Liver (tissue), 3 donors: Measurements from ENCODE around the gene PPM1L.

Experiments
- CTCF ChIP-seq: fragments of 150-350 bp; IDR thresholded peaks from 2 replicates; pipeline ENCODE4 v1.5.1; 2017; ENCODE audit warnings: improper control_type of control experiment, low read depth, low read length; ENCODE audit not compliant: missing input control
- RAD21 ChIP-seq, 2 donors: IDR thresholded peaks; 2 replicates each; pipeline ENCODE4 v1.6.1; 2016; ENCODE audit warnings: antibody characterized with exemption in 2 of 2, mild to moderate bottlenecking in 2 of 2
- TF ChIP-seq, protein P1 (sequence below): IDR thresholded peaks from 2 replicates; pipeline ENCODE4 v1.6.1; 2016; ENCODE audit warnings: antibody characterized with exemption
- donor health status: healthy.
- donor health status: healthy.

DNA sequence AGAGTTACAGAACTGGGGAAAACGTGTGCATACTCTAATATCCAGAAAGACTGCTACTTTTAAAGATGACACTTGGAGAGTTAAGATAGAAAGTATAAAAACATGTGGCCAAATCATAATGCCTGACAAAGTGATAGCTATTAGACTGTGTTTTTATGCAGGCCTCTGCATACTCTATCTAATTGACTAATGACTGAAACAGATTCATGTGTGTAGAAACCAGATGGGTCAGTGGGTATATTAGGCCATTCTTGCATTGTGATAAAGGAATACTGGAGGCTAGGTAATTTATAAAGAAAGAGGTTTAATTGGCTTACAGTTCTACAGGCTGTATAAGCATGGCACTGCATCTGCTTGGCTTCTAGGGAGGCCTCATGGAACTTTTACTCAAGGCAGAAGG lies 71.5 kb downstream of the PPM1L start:
- no peak for TF ChIP-seq CTCF
- TF ChIP-seq, protein P1, sequence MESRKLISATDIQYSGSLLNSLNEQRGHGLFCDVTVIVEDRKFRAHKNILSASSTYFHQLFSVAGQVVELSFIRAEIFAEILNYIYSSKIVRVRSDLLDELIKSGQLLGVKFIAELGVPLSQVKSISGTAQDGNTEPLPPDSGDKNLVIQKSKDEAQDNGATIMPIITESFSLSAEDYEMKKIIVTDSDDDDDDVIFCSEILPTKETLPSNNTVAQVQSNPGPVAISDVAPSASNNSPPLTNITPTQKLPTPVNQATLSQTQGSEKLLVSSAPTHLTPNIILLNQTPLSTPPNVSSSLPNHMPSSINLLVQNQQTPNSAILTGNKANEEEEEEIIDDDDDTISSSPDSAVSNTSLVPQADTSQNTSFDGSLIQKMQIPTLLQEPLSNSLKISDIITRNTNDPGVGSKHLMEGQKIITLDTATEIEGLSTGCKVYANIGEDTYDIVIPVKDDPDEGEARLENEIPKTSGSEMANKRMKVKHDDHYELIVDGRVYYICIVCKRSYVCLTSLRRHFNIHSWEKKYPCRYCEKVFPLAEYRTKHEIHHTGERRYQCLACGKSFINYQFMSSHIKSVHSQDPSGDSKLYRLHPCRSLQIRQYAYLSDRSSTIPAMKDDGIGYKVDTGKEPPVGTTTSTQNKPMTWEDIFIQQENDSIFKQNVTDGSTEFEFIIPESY, result no peak
- no peak for TF ChIP-seq RAD21 (IDR thresholded peaks at IDR 0.05)
